ENCODE measurements around the gene PCDH9. TPM values are rescaled to one million over a fixed set of nuclear protein-coding genes. Genes with fewer than 3 reads are reported as not detected.

The PCDH9 gene
- total and polyA plus RNA-seq, 2 experiments from 2014 or later = 0.31 to 0.52 TPM

- Histone ChIP-seq H2AFZ (no peak overlapping the region), H3K27ac (ENCODE audit: low read depth) (no peak overlapping the region), H3F3A (replicated peaks; ENCODE audit: low read depth) (no peaks in the 10 kb centered on the region), H3K36me3 (ENCODE audit: insufficient read depth) (no peaks in the 10 kb centered on the region), H4K20me1 (replicated peaks; ENCODE audit: insufficient read depth) (no peaks in the 10 kb centered on the region), H3K4me2 (no peak overlapping the region), H3K9me2 (ENCODE audit: insufficient read depth) (no peaks in the 10 kb centered on the region), H3K79me2 (replicated peaks; ENCODE audit: insufficient read depth) (no peaks in the 10 kb centered on the region), H3K27me3 (ENCODE audit: insufficient read depth) (no peaks in the 10 kb centered on the region), H3K4me1 (ENCODE audit: insufficient read depth) (no peaks in the 10 kb centered on the region), H3K4me3 (no peak overlapping the region)
- ATAC-seq (no peak), DNase-seq (ENCODE audit: low spot score) (peak; percentile 4)
- no peaks in the 10 kb centered on the region for H3K36me3 Mint-ChIP-seq (ENCODE audit: low read depth)
- H3K27me3 Mint-ChIP-seq (ENCODE audit: insufficient read depth, low read depth, poor library complexity) = no peaks in the 10 kb centered on the region
- no peak overlapping the region for H3K27ac Mint-ChIP-seq
- no peaks in the 10 kb centered on the region for H3K4me1 Mint-ChIP-seq
- TF ChIP-seq CREB1 (CRISPR knock-in tag; IDR thresholded peaks at IDR 0.05; ENCODE audit: low read depth) = no peak
- TF ChIP-seq, protein P1, sequence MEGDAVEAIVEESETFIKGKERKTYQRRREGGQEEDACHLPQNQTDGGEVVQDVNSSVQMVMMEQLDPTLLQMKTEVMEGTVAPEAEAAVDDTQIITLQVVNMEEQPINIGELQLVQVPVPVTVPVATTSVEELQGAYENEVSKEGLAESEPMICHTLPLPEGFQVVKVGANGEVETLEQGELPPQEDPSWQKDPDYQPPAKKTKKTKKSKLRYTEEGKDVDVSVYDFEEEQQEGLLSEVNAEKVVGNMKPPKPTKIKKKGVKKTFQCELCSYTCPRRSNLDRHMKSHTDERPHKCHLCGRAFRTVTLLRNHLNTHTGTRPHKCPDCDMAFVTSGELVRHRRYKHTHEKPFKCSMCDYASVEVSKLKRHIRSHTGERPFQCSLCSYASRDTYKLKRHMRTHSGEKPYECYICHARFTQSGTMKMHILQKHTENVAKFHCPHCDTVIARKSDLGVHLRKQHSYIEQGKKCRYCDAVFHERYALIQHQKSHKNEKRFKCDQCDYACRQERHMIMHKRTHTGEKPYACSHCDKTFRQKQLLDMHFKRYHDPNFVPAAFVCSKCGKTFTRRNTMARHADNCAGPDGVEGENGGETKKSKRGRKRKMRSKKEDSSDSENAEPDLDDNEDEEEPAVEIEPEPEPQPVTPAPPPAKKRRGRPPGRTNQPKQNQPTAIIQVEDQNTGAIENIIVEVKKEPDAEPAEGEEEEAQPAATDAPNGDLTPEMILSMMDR (conservative IDR thresholded peaks at IDR 0.05; ENCODE audit: low read depth in 2 of 2) = peak in 1 of 2 experiments; percentile 35; a peak in 2 of 4 replicates
- H3K9me3 Mint-ChIP-seq = no peaks in the 10 kb centered on the region
- no peak overlapping the region for H3K4me3 Mint-ChIP-seq
Measured at GRCh38 chr13:66714795-66715194, 515.3 kb downstream of the PCDH9 start.

DNA sequence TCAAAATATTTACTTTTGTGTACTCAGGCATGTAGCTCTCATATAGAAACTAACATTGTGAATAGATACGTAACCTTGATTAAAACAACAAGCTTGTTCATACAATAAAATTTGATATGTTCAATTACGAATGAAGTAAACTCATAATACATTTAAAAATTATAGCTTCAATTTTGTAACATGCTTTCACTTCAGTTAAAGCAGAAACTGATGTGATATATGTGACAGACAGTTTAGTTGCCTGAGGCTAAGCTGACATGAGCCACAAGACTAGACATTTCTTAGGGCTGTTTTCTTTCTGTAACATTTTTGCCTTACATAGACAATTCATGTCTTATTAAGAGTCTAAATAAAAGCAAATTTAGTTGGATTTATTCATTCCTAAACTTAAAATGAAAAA, 526.0 kb downstream of the PCDH9 start:
- Mint-ChIP-seq H3K27me3 (ENCODE audit: insufficient read depth, low read depth, poor library complexity) (no peaks in the 10 kb centered on the region), H3K27ac (no peak overlapping the region), H3K4me3 (no peak overlapping the region), H3K9me3 (no peaks in the 10 kb centered on the region), H3K4me1 (no peaks in the 10 kb centered on the region), H3K36me3 (ENCODE audit: low read depth) (no peaks in the 10 kb centered on the region)
- Histone ChIP-seq H3K27me3 (ENCODE audit: insufficient read depth) (no peaks in the 10 kb centered on the region), H3K4me1 (ENCODE audit: insufficient read depth) (no peaks in the 10 kb centered on the region), H4K20me1 (replicated peaks; ENCODE audit: insufficient read depth) (no peaks in the 10 kb centered on the region), H2AFZ (no peak overlapping the region), H3K4me3 (no peak overlapping the region), H3F3A (replicated peaks; ENCODE audit: low read depth) (no peaks in the 10 kb centered on the region), H3K36me3 (ENCODE audit: insufficient read depth) (no peaks in the 10 kb centered on the region), H3K79me2 (replicated peaks; ENCODE audit: insufficient read depth) (no peaks in the 10 kb centered on the region), H3K27ac (ENCODE audit: low read depth) (no peak overlapping the region), H3K4me2 (no peak overlapping the region), H3K9me2 (ENCODE audit: insufficient read depth) (no peaks in the 10 kb centered on the region)
- ATAC-seq (no peak), DNase-seq (ENCODE audit: low spot score) (no peak)
- TF ChIP-seq ZNF462 (CRISPR knock-in tag; IDR thresholded peaks at IDR 0.05) (no peak), EZH2 (IDR thresholded peaks at IDR 0.05; ENCODE audit: low read depth, unreplicated experiment) (no peak), ZNF331 (CRISPR knock-in tag; IDR thresholded peaks at IDR 0.05; ENCODE audit: low read depth) (no peak), NANOG (IDR thresholded peaks at IDR 0.05; ENCODE audit: borderline replicate concordance) (no peak), STAT1 (IDR thresholded peaks at IDR 0.05; ENCODE audit: unreplicated experiment) (no peak), EZH2phosphoT487 (IDR thresholded peaks at IDR 0.05; ENCODE audit: unreplicated experiment) (no peak), REST (IDR thresholded peaks at IDR 0.05; ENCODE audit: unreplicated experiment) (no peak), ZNF114 (CRISPR knock-in tag; IDR thresholded peaks at IDR 0.05) (no peak), POLR2AphosphoS5 (IDR thresholded peaks at IDR 0.05; ENCODE audit: low read depth) (no peak)

Data from GM23338 (cell line).